HEK293 (cell line): ENCODE measurements around the gene TP73.
A peak's percentile ranks its signal among the peaks of the same experiment; 100 is the strongest.

Source experiments
- EGR2 ChIP-seq: fragments of 450-650 bp; formaldehyde crosslinking; IDR thresholded peaks from 2 replicates; pipeline ENCODE4 v1.5.1; 2016; ENCODE audit warnings: low read depth, missing biosample characterization, missing genetic modification characterization
- ELK4 ChIP-seq: IDR thresholded peaks from 2 replicates; pipeline ENCODE4 v1.6.1; 2011; ENCODE audit warnings: mild to moderate bottlenecking, low read depth, low read length, borderline replicate concordance
- IKZF3 ChIP-seq: fragments of 450-650 bp; IDR thresholded peaks from 2 replicates; pipeline ENCODE4 v1.5.0; 2018; ENCODE audit warnings: missing biosample characterization, mild to moderate bottlenecking, missing genetic modification characterization, moderate library complexity
- INSM2 ChIP-seq: fragments of 450-650 bp; formaldehyde crosslinking; IDR thresholded peaks from 2 replicates; pipeline ENCODE4 v1.5.1; 2016; ENCODE audit warnings: missing biosample characterization, missing genetic modification characterization
- RBAK ChIP-seq: fragments of 450-650 bp; formaldehyde crosslinking; IDR thresholded peaks from 2 replicates; pipeline ENCODE4 v1.5.1; 2016; ENCODE audit warnings: missing biosample characterization, missing genetic modification characterization
- ZBTB11 ChIP-seq: fragments of 450-650 bp; formaldehyde crosslinking; conservative IDR thresholded peaks from 2 replicates; pipeline ENCODE4 v1.5.1; 2016; ENCODE audit warnings: low read depth, missing biosample characterization, missing genetic modification characterization
- ZBTB44 ChIP-seq: fragments of 450-650 bp; IDR thresholded peaks from 2 replicates; pipeline ENCODE4 v1.5.1; 2018; ENCODE audit warnings: missing biosample characterization, mild to moderate bottlenecking, missing genetic modification characterization
- ZBTB6 ChIP-seq: fragments of 450-650 bp; formaldehyde crosslinking; IDR thresholded peaks from 2 replicates; pipeline ENCODE4 v1.5.1; 2017; ENCODE audit warnings: missing biosample characterization, missing genetic modification characterization
- ZBTB8A ChIP-seq: fragments of 450-650 bp; formaldehyde crosslinking; IDR thresholded peaks from 2 replicates; pipeline ENCODE4 v1.5.1; 2016; ENCODE audit warnings: missing biosample characterization, missing genetic modification characterization
- ZNF132 ChIP-seq: fragments of 450-650 bp; formaldehyde crosslinking; IDR thresholded peaks from 2 replicates; pipeline ENCODE4 v1.5.1; 2017; ENCODE audit warnings: missing biosample characterization, missing genetic modification characterization, borderline replicate concordance
- ZNF138 ChIP-seq: fragments of 450-650 bp; formaldehyde crosslinking; IDR thresholded peaks from 2 replicates; pipeline ENCODE4 v1.5.1; 2016; ENCODE audit warnings: missing biosample characterization, missing genetic modification characterization, borderline replicate concordance
- ZNF202 ChIP-seq: fragments of 450-650 bp; formaldehyde crosslinking; IDR thresholded peaks from 2 replicates; pipeline ENCODE4 v1.5.1; 2016; ENCODE audit warnings: missing biosample characterization, missing genetic modification characterization, borderline replicate concordance
- ZNF23 ChIP-seq: fragments of 450-650 bp; formaldehyde crosslinking; IDR thresholded peaks from 2 replicates; pipeline ENCODE4 v1.5.1; 2016; ENCODE audit warnings: missing biosample characterization, missing genetic modification characterization, borderline replicate concordance
- ZNF248 ChIP-seq: fragments of 450-650 bp; formaldehyde crosslinking; IDR thresholded peaks from 2 replicates; pipeline ENCODE4 v1.5.1; 2017; ENCODE audit warnings: missing biosample characterization, missing genetic modification characterization
- ZNF302 ChIP-seq: fragments of 450-650 bp; formaldehyde crosslinking; IDR thresholded peaks from 2 replicates; pipeline ENCODE4 v1.5.1; 2016; ENCODE audit warnings: missing biosample characterization, missing genetic modification characterization, low read depth
- ZNF335 ChIP-seq: fragments of 450-650 bp; formaldehyde crosslinking; conservative IDR thresholded peaks from 2 replicates; pipeline ENCODE4 v1.5.1; 2016; ENCODE audit warnings: missing biosample characterization, missing genetic modification characterization
- ZNF341 ChIP-seq: fragments of 450-650 bp; formaldehyde crosslinking; IDR thresholded peaks from 2 replicates; pipeline ENCODE4; 2016; ENCODE audit warnings: low read depth, missing biosample characterization, missing genetic modification characterization
- ZNF404 ChIP-seq: fragments of 450-650 bp; formaldehyde crosslinking; IDR thresholded peaks from 2 replicates; pipeline ENCODE4 v1.5.1; 2017; ENCODE audit warnings: missing biosample characterization, missing genetic modification characterization
- ZNF473 ChIP-seq: fragments of 450-650 bp; formaldehyde crosslinking; IDR thresholded peaks from 2 replicates; pipeline ENCODE4 v1.5.1; 2017; ENCODE audit warnings: missing biosample characterization, missing genetic modification characterization
- ZNF510 ChIP-seq: fragments of 450-650 bp; formaldehyde crosslinking; IDR thresholded peaks from 2 replicates; pipeline ENCODE4 v1.5.1; 2018; ENCODE audit warnings: mild to moderate bottlenecking, missing genetic modification characterization, missing biosample characterization; ENCODE audit not compliant: insufficient replicate concordance
- ZNF530 ChIP-seq: fragments of 450-650 bp; formaldehyde crosslinking; IDR thresholded peaks from 2 replicates; pipeline ENCODE4 v1.5.1; 2016; ENCODE audit warnings: low read depth, missing biosample characterization, missing genetic modification characterization
- ZNF670 ChIP-seq: fragments of 450-650 bp; formaldehyde crosslinking; IDR thresholded peaks from 2 replicates; pipeline ENCODE4 v1.5.1; 2016; ENCODE audit warnings: missing biosample characterization, missing genetic modification characterization, low read depth
- ZNF692 ChIP-seq: fragments of 450-650 bp; formaldehyde crosslinking; IDR thresholded peaks from 2 replicates; pipeline ENCODE4 v1.5.1; 2016; ENCODE audit warnings: missing biosample characterization, missing genetic modification characterization
- ZNF707 ChIP-seq: fragments of 450-650 bp; formaldehyde crosslinking; IDR thresholded peaks from 2 replicates; pipeline ENCODE4 v1.5.1; 2016; ENCODE audit warnings: missing biosample characterization, missing genetic modification characterization
- ZSCAN4 ChIP-seq: fragments of 450-650 bp; formaldehyde crosslinking; IDR thresholded peaks from 2 replicates; pipeline ENCODE4 v1.5.1; 2017; ENCODE audit warnings: missing biosample characterization, missing genetic modification characterization
- ZSCAN5A ChIP-seq: fragments of 450-650 bp; formaldehyde crosslinking; IDR thresholded peaks from 2 replicates; pipeline ENCODE4 v1.5.1; 2016; ENCODE audit warnings: missing biosample characterization, missing genetic modification characterization

TP73 gene

GRCh38 chr1:3775490-3776230 is 123.3 kb downstream of the TP73 start (continued):
- TF ChIP-seq ZSCAN5A (tag by site-specific recombination), result no peak
- no peak for TF ChIP-seq IKZF3 (tag by site-specific recombination)
- TF ChIP-seq ELK4, result no peak
- TF ChIP-seq ZSCAN4 (tag by site-specific recombination), result no peak
- no peak for TF ChIP-seq EGR2
- TF ChIP-seq ZNF248 (tag by site-specific recombination), result no peak
- no peak for TF ChIP-seq ZNF530 (tag by site-specific recombination)
- TF ChIP-seq RBAK (tag by site-specific recombination), result no peak
- TF ChIP-seq ZNF670, result no peak
- no peak for TF ChIP-seq ZBTB11
- no peak for TF ChIP-seq ZNF473 (tag by site-specific recombination)
- peak; percentile 97 for TF ChIP-seq ZNF692 (tag by site-specific recombination)
- TF ChIP-seq ZNF132, result no peak
- TF ChIP-seq ZBTB44 (tag by site-specific recombination), result peak; percentile 59; the same call in 1 of the 2 replicates
- no peak for TF ChIP-seq ZNF302 (tag by site-specific recombination)
- no peak for TF ChIP-seq ZNF23 (tag by site-specific recombination)
- no peak for TF ChIP-seq ZBTB6 (tag by site-specific recombination)
- TF ChIP-seq ZNF341 (tag by site-specific recombination), result no peak
- TF ChIP-seq ZNF138 (tag by site-specific recombination), result no peak
- TF ChIP-seq INSM2, result no peak
- TF ChIP-seq ZNF404, result no peak
- TF ChIP-seq ZBTB8A, result peak; percentile 52
- peak; percentile 34; the same call in 1 of the 2 replicates for TF ChIP-seq ZNF335 (tag by site-specific recombination)
- TF ChIP-seq ZNF707 (tag by site-specific recombination), result no peak
- TF ChIP-seq ZNF510 (tag by site-specific recombination), result no peak
- TF ChIP-seq ZNF202 (tag by site-specific recombination), result no peak
